Endothelial cell of umbilical vein (primary cell): ENCODE results near the gene ANKRD45. TPM values are rescaled to one million over a fixed set of nuclear protein-coding genes. Genes with fewer than 3 reads are reported as not detected.

Experiments
- BruUV-seq: library from RNA; stranded (reverse); fragments of 400-500 nt; replicated peaks from 2 replicates; lab custom pipeline; 2021; lab: Mats Ljungman, UMichigan
- CTCF ChIA-PET: fragments of 300-600, 350-600 bp; sonication (Branson Sonifier 250); formaldehyde crosslinking; loops from one replicate; lab custom pipeline; 2021; ENCODE audit warnings: antibody characterized with exemption, inconsistent platforms; lab: Charles Lee
- POLR2A ChIA-PET: fragments of 300-600, 350-600 bp; sonication (Branson Sonifier 250); formaldehyde crosslinking; loops from one replicate; lab custom pipeline; 2021; ENCODE audit warnings: antibody characterized with exemption, inconsistent platforms; lab: Charles Lee
- DNase-seq: peaks from one replicate; pipeline ENCODE4 v3.0.0-alpha.2; 2011; ENCODE audit warnings: low read depth, low spot score
- FAIRE-seq: peaks from 2 replicates; lab custom pipeline; 2011; peaks lifted over from hg19 to GRCh38; lab: Jason Lieb, UNC
- H2AFZ ChIP-seq: 2 replicates; pipeline ENCODE4 v1.6.0; 2012; ENCODE audit warnings: low read depth, low read length, control low read depth, inconsistent platforms
- H3K27ac ChIP-seq: 2 replicates; pipeline ENCODE4 v1.5.1; 2011; ENCODE audit warnings: low read depth, mild to moderate bottlenecking, control low read depth, low read length, moderate library complexity; ENCODE audit not compliant: insufficient read depth
- H3K27me3 ChIP-seq, 2 experiments: 2 replicates each; pipeline versions ENCODE4 v1.6.0 to v1.6.1; 2011; ENCODE audit warnings: low read length in 2 of 2, mixed read lengths in 1 of 2; ENCODE audit not compliant: control insufficient read depth in 2 of 2, insufficient read depth in 2 of 2
- H3K36me3 ChIP-seq, 2 experiments: 2 replicates in 1 of 2; 3 replicates in 1 of 2; pipeline ENCODE4 v1.5.1; 2011; ENCODE audit warnings: low read length in 2 of 2, mild to moderate bottlenecking in 1 of 2, moderate library complexity in 1 of 2; ENCODE audit not compliant: control insufficient read depth in 2 of 2, insufficient read depth in 2 of 2; ENCODE audit errors: extremely low read depth in 1 of 2
- H3K4me1 ChIP-seq: 3 replicates; pipeline ENCODE4 v1.5.1; 2011; ENCODE audit warnings: mild to moderate bottlenecking, low read length; ENCODE audit not compliant: control insufficient read depth, insufficient read depth; ENCODE audit errors: extremely low read depth
- H3K4me2 ChIP-seq: 2 replicates; pipeline ENCODE4 v1.6.1; 2011; ENCODE audit warnings: low read length, control low read depth, mixed read lengths; ENCODE audit not compliant: insufficient read depth
- H3K4me3 ChIP-seq, 3 experiments: fragments of 200-600 bp in 1 of 3; sonication (generic), shearing (Covaris generic) in 1 of 3; replicated peaks in 1 of 3; 2 replicates each; pipeline ENCODE4 v1.5.1; 2011 to 2016; ENCODE audit warnings: control low read depth in 3 of 3, low read length in 3 of 3, mild to moderate bottlenecking in 2 of 3, inconsistent platforms in 1 of 3, low read depth in 1 of 3, moderate library complexity in 1 of 3; ENCODE audit not compliant: insufficient read depth in 1 of 3
- H3K79me2 ChIP-seq: 2 replicates; pipeline ENCODE4 v1.6.0; 2012; ENCODE audit warnings: low read length, inconsistent platforms; ENCODE audit not compliant: control insufficient read depth, insufficient read depth
- H3K9ac ChIP-seq: replicated peaks from 2 replicates; pipeline ENCODE3; 2011; ENCODE audit warnings: low read length, control low read depth; ENCODE audit not compliant: insufficient read depth; ENCODE audit errors: extremely low read depth
- H3K9me1 ChIP-seq: replicated peaks from 3 replicates; pipeline ENCODE4 v1.6.0; 2011; ENCODE audit warnings: mild to moderate bottlenecking, low read length; ENCODE audit not compliant: control insufficient read depth, insufficient read depth; ENCODE audit errors: extremely low read depth
- H3K9me3 ChIP-seq: replicated peaks from 2 replicates; pipeline ENCODE4 v1.5.1; 2012; ENCODE audit warnings: low read length, inconsistent platforms; ENCODE audit not compliant: control insufficient read depth, insufficient read depth
- H4K20me1 ChIP-seq: replicated peaks from 2 replicates; pipeline ENCODE3; 2011; ENCODE audit warnings: mild to moderate bottlenecking, low read length; ENCODE audit not compliant: control insufficient read depth, insufficient read depth; ENCODE audit errors: extremely low read depth
- CTCF ChIP-seq, 2 donors: IDR thresholded peaks; 1 replicate in 1 of 2; 2 replicates in 1 of 2; pipeline ENCODE4 v1.5.1; 2011; ENCODE audit warnings: low read length in 2 of 2, mild to moderate bottlenecking in 2 of 2, moderate library complexity in 2 of 2, control low read depth in 1 of 2, inconsistent platforms in 1 of 2, low read depth in 1 of 2; ENCODE audit not compliant: insufficient read depth in 1 of 2; ENCODE audit errors: extremely low read depth in 1 of 2
- EZH2 ChIP-seq: IDR thresholded peaks from 2 replicates; pipeline ENCODE4 v1.6.1; 2012; ENCODE audit warnings: borderline replicate concordance, low read depth, mild to moderate bottlenecking, moderate library complexity, low read length, inconsistent platforms; ENCODE audit not compliant: severe bottlenecking
- FOS ChIP-seq: IDR thresholded peaks from 2 replicates; pipeline ENCODE4 v1.6.1; 2011; ENCODE audit warnings: mild to moderate bottlenecking, low read length, moderate library complexity, borderline replicate concordance; ENCODE audit not compliant: insufficient read depth
- GATA2 ChIP-seq: IDR thresholded peaks from 2 replicates; pipeline ENCODE4 v1.7.0; 2011; ENCODE audit warnings: low read depth, mild to moderate bottlenecking, moderate library complexity, mixed read lengths, low read length; ENCODE audit not compliant: insufficient read length, insufficient read depth
- JUN ChIP-seq: IDR thresholded peaks from 2 replicates; pipeline ENCODE4 v1.6.1; 2011; ENCODE audit warnings: borderline replicate concordance, low read depth; ENCODE audit not compliant: insufficient read length, insufficient read depth
- MAX ChIP-seq: IDR thresholded peaks from 2 replicates; pipeline ENCODE4 v1.6.1; 2011; ENCODE audit not compliant: insufficient read depth, insufficient read length
- MYC ChIP-seq: IDR thresholded peaks from one replicate; pipeline ENCODE4 v1.6.1; 2011; ENCODE audit warnings: mild to moderate bottlenecking, low read depth, low read length
- POLR2A ChIP-seq: IDR thresholded peaks from 2 replicates; pipeline ENCODE4 v1.6.1; 2012; ENCODE audit warnings: low read depth, mild to moderate bottlenecking, control low read depth, low read length
- POLR2AphosphoS5 ChIP-seq: IDR thresholded peaks from 2 replicates; pipeline ENCODE4 v1.6.1; 2012; ENCODE audit warnings: low read depth, mild to moderate bottlenecking, control low read depth, low read length, moderate library complexity; ENCODE audit not compliant: insufficient read depth
- dilution Hi-C: fragments of 300-500 bp; cut with MboI; formaldehyde crosslinking; loops from one replicate; pipeline ENCODE4 v1.15.0; 2019; ENCODE audit warnings: low sequenced_read_pairs; ENCODE audit not compliant: extremely low pct_ligation_motif_present
- intact Hi-C: fragments of 100-400 bp; cut with micrococcal nuclease; formaldehyde crosslinking; loops from one replicate; pipeline ENCODE4 v1.10.0; 2022
- polyA plus RNA-seq, 4 experiments: library from polyadenylated mRNA; depleted of rRNA in 3 of 4; stranded (reverse) in 3 of 4; unstranded in 1 of 4; fragments of >200 nt; gene quantifications; 2 replicates each; pipeline versions ENCODE4 v1.2.1 to v1.2.3, GENCODE V29; 2011 to 2012; ENCODE audit warnings: missing spikeins in 1 of 4
- total RNA-seq: library from RNA; stranded (reverse); gene quantifications from 2 replicates; pipeline ENCODE4 v1.2.3, GENCODE V29; 2021

Gene ANKRD45
- total and polyA plus RNA-seq, 2 donors (not counting 3 experiments of a cell fraction or from before 2014, with no cell fraction given) = 0.19 to 0.62 TPM

DNA sequence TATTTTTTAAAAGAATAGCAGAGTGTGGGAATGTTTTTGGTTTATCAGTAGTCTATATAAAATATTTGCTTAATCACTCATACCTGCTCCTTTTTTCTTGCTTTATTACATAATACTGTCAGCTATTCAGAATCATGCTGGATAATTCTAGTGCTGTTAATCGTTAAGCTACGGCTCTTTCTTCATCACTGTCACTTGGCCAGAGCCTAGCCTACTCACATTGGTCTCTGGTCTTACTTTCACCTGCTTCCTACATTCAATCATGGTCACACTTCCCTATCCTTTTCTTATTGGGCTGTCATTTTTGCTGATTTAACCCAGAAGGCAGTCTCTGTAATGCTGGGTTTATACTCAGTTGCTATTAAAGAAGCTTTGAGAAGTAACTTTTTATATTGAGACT, 47.6 kb upstream of the ANKRD45 start:
- H3K9me1 ChIP-seq = no peaks in the 10 kb centered on the region
- no peaks in the 10 kb centered on the region for H3K9me3 ChIP-seq
- no peak overlapping the region for H3K4me3 ChIP-seq
- H3K4me2 ChIP-seq = no peak overlapping the region
- no peak overlapping the region for H2AFZ ChIP-seq
- intact Hi-C loops (loop anchor here (10.0 kb wide), 2 partner anchors 308 to 438 kb away; partner anchors contain the start of genes RABGAP1L and RC3H1), dilution Hi-C loops (no loop called here)
- FAIRE-seq (no peak), DNase-seq (no peak)
- H3K36me3 ChIP-seq = no peaks in the 10 kb centered on the region
- H3K27ac ChIP-seq = no peak overlapping the region
- POLR2A ChIA-PET = no interaction called here
- TF ChIP-seq MYC (no peak), EZH2 (no peak), MAX (no peak), POLR2A (no peak), GATA2 (no peak), FOS (no peak), CTCF (IDR thresholded peaks at IDR 0.05; ENCODE audit: extremely low read depth in 1 of 2, insufficient read depth in 1 of 2, low read depth in 1 of 2, low read length in 2 of 2) (no peak), JUN (no peak), POLR2AphosphoS5 (no peak)
- no peaks in the 10 kb centered on the region for H4K20me1 ChIP-seq
- CTCF ChIA-PET = interaction anchor here (0.6 kb wide), 1 partner anchor 1046 kb away, joined by 3 read pairs; no protein-coding TSS in a partner anchor
- peaks cover 23% of the 10 kb centered on the region for H3K4me1 ChIP-seq
- peaks cover 28% of the 10 kb centered on the region for H3K79me2 ChIP-seq
- H3K9ac ChIP-seq = no peak overlapping the region
- no TSS peak for BruUV-seq
- H3K27me3 ChIP-seq = peaks cover 0 to 2% of the 10 kb centered on the region in 2 experiments
